Measurements from ENCODE around the gene VAMP7. TPM values are rescaled to one million over a fixed set of nuclear protein-coding genes. Genes with fewer than 3 reads are reported as not detected.
A peak's percentile ranks its signal among the peaks of the same experiment; 100 is the strongest.

VAMP7 gene
- total and polyA plus RNA-seq, 4 donors: 27.5 to 44.5 (median 34.0) TPM

DNA sequence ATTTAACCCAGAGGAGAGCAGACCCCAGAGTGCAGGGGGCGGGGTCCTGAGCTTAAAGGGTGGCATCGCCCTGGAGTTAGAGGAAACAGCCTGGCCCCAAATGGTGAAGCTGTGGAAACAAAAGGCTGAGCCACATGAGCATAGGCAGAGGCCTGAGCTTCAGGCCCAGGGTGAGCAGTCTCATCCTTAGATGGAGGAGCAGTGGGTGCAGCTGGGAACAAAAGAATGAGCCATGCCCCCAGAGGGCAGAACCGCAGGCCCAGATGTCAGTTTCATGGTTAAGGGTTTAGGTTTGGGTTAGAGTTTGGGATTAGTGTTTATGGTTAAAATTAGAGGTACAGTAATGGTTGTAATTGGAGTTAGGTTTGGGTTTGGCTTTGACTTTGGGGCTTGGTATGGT is 71.9 kb downstream of the VAMP7 start:
- no peak for DNase-seq (ENCODE audit: low read depth in 4 of 6, low spot score in 6 of 6)
- Histone ChIP-seq H3K36me3 (ENCODE audit: control insufficient read depth, insufficient read depth, low read length) (no peaks in the 10 kb centered on the region), H3K27ac (ENCODE audit: low read depth, low read length) (no peak overlapping the region), H3K4me1 (ENCODE audit: control insufficient read depth, insufficient read depth, low read length) (no peaks in the 10 kb centered on the region), H3K9me3 (ENCODE audit: control insufficient read depth, insufficient read depth, low read length) (no peaks in the 10 kb centered on the region), H3K27me3 (ENCODE audit: control insufficient read depth, insufficient read depth, low read length) (no peaks in the 10 kb centered on the region), H3K4me3 (ENCODE audit: low read depth, low read length) (no peak overlapping the region)
- 51% methylated on average over 3 of the region's 3 CpGs for WGBS (ENCODE audit: insufficient coverage)

DNA sequence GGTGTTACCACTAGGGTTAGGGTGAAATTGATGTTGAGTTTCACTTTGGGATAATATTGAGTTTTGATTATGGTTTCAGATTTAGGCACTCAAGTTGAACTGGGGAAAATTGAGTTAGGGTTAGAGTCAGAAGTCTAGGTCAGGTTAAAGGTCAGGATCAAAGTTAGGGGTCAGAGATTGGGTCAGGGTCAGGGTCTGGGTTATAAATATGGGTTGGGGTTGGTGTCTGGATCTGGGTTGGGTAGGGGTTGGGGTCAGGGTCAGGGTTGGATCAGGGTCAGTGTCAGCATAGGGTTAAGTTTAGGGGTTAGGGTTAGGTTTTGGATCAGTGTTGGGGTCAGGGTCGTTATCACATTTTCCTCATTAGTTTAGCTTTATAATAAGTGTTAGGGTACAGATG is 73.6 kb downstream of the VAMP7 start:
- Histone ChIP-seq H3K4me1 (ENCODE audit: control insufficient read depth, insufficient read depth, low read length) (no peaks in the 10 kb centered on the region), H3K27ac (ENCODE audit: low read depth, low read length) (no peak overlapping the region), H3K9me3 (ENCODE audit: control insufficient read depth, insufficient read depth, low read length) (no peaks in the 10 kb centered on the region), H3K36me3 (ENCODE audit: control insufficient read depth, insufficient read depth, low read length) (no peaks in the 10 kb centered on the region), H3K27me3 (ENCODE audit: control insufficient read depth, insufficient read depth, low read length) (no peaks in the 10 kb centered on the region), H3K4me3 (ENCODE audit: low read depth, low read length) (no peak overlapping the region)
- no peak for DNase-seq (ENCODE audit: low read depth in 4 of 6, low spot score in 6 of 6)
- no CpG with 5 or more reads among the region's 1 CpG for WGBS (ENCODE audit: insufficient coverage)

GRCh38 chrX:155956099-155956498 is 75.0 kb downstream of the VAMP7 start:
- Histone ChIP-seq H3K4me3 (ENCODE audit: low read depth, low read length) (no peak overlapping the region), H3K9me3 (ENCODE audit: control insufficient read depth, insufficient read depth, low read length) (peaks cover 2% of the 10 kb centered on the region), H3K27ac (ENCODE audit: low read depth, low read length) (no peak overlapping the region), H3K4me1 (ENCODE audit: control insufficient read depth, insufficient read depth, low read length) (no peaks in the 10 kb centered on the region), H3K27me3 (ENCODE audit: control insufficient read depth, insufficient read depth, low read length) (no peaks in the 10 kb centered on the region), H3K36me3 (ENCODE audit: control insufficient read depth, insufficient read depth, low read length) (no peaks in the 10 kb centered on the region)
- DNase-seq (ENCODE audit: low read depth in 4 of 6, low spot score in 6 of 6): no peak
- WGBS (ENCODE audit: insufficient coverage): 74% methylated on average over 8 of the region's 9 CpGs

DNA sequence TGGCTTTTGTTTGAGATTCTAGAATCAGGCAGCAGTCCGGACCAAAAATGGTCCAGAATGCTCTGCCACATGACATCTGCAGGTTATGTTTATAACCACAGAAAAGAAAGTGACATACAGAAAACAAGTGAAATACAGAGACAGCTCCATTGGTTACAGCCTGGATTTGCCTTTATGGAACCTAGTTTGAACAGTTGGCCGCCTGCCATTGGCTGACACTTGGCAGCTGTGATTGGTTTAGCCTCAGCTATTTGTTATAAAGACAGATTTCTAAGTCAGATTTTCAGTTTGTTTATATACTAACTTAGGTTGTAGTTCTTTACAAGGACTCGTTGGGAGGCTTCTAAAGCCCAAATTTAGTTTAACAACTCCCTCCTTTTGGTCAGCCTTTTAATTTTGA is 75.5 kb downstream of the VAMP7 start:
- H3K9me3 ChIP-seq (ENCODE audit: control insufficient read depth, insufficient read depth, low read length): peaks cover 2% of the 10 kb centered on the region
- peak in 1 of 6 donors; percentile 43 for DNase-seq (ENCODE audit: low read depth in 4 of 6, low spot score in 6 of 6)
- 33% methylated on average over 1 of the region's 3 CpGs for WGBS (ENCODE audit: insufficient coverage)
- H3K27ac ChIP-seq (ENCODE audit: low read depth, low read length): no peak overlapping the region
- no peaks in the 10 kb centered on the region for H3K36me3 ChIP-seq (ENCODE audit: control insufficient read depth, insufficient read depth, low read length)
- no peaks in the 10 kb centered on the region for H3K27me3 ChIP-seq (ENCODE audit: control insufficient read depth, insufficient read depth, low read length)
- no peaks in the 10 kb centered on the region for H3K4me1 ChIP-seq (ENCODE audit: control insufficient read depth, insufficient read depth, low read length)
- H3K4me3 ChIP-seq (ENCODE audit: low read depth, low read length): no peak overlapping the region

GRCh38 chrX:155957843-155958242 is 76.7 kb downstream of the VAMP7 start:
- peaks cover 2% of the 10 kb centered on the region for H3K9me3 ChIP-seq (ENCODE audit: control insufficient read depth, insufficient read depth, low read length)
- no peak overlapping the region for H3K4me3 ChIP-seq (ENCODE audit: low read depth, low read length)
- H3K36me3 ChIP-seq (ENCODE audit: control insufficient read depth, insufficient read depth, low read length): no peaks in the 10 kb centered on the region
- no peaks in the 10 kb centered on the region for H3K4me1 ChIP-seq (ENCODE audit: control insufficient read depth, insufficient read depth, low read length)
- no peak for DNase-seq (ENCODE audit: low read depth in 4 of 6, low spot score in 6 of 6)
- no CpG with 5 or more reads among the region's 7 CpGs for WGBS (ENCODE audit: insufficient coverage)
- no peak overlapping the region for H3K27ac ChIP-seq (ENCODE audit: low read depth, low read length)
- H3K27me3 ChIP-seq (ENCODE audit: control insufficient read depth, insufficient read depth, low read length): no peaks in the 10 kb centered on the region

DNA sequence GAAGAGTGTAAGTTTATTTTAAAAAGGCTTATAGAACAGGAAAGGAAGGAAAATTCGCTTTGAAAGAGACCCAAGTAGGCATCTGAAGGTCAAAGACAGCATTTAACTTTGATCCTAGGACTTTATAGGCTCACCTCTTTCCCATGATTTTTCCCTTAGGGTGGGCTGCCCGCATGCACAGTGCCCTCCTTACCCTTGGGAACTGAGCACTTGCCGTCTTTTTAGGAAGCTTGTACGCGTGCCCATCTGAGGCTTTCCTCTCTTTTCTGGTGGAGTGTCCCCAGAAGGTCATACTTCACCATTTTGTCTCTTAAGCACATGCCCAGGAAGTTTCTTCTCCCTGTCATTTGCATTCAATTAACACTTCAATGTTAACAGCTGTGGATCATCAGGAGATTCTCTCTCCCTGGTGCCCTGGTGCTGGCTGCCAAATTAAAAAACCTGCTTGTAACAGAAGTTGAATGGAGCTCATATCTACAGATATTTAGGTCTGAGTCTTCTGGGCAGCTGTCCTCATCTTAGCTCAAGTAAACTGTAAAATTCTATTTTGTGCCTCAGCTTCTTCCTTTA is 78.0 kb downstream of the VAMP7 start:
- Histone ChIP-seq H3K27ac (ENCODE audit: low read depth, low read length) (no peak overlapping the region), H3K4me1 (ENCODE audit: control insufficient read depth, insufficient read depth, low read length) (no peaks in the 10 kb centered on the region), H3K27me3 (ENCODE audit: control insufficient read depth, insufficient read depth, low read length) (no peaks in the 10 kb centered on the region), H3K36me3 (ENCODE audit: control insufficient read depth, insufficient read depth, low read length) (no peaks in the 10 kb centered on the region), H3K9me3 (ENCODE audit: control insufficient read depth, insufficient read depth, low read length) (peaks cover 2% of the 10 kb centered on the region), H3K4me3 (ENCODE audit: low read depth, low read length) (no peak overlapping the region)
- WGBS (ENCODE audit: insufficient coverage): 60% methylated on average over 5 of the region's 5 CpGs
- no peak for DNase-seq (ENCODE audit: low read depth in 4 of 6, low spot score in 6 of 6)

DNA sequence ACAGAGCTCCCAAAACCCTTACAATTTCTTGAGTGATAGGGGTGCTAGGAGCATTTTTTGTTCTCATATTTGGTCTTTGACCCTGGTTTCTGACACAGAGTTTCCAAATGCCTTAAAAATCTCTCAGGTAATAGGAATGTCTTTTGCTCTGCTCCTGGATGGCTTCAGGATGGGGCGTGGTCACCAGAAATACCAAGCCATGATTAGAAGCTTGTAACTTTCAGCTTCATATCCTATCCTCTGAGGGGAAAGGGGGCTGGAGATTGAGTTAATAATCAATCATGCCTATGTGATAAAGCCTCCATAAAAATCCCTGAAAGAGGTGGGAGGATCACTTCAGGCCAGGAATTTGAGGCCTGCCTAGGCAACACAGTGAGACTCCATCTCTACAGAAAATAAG is 81.8 kb downstream of the VAMP7 start:
- no peaks in the 10 kb centered on the region for H3K36me3 ChIP-seq (ENCODE audit: control insufficient read depth, insufficient read depth, low read length)
- H3K4me1 ChIP-seq (ENCODE audit: control insufficient read depth, insufficient read depth, low read length): no peaks in the 10 kb centered on the region
- H3K27ac ChIP-seq (ENCODE audit: low read depth, low read length): no peak overlapping the region
- H3K4me3 ChIP-seq (ENCODE audit: low read depth, low read length): no peak overlapping the region
- WGBS (ENCODE audit: insufficient coverage): no CpG with 5 or more reads among the region's 1 CpG
- no peaks in the 10 kb centered on the region for H3K27me3 ChIP-seq (ENCODE audit: control insufficient read depth, insufficient read depth, low read length)
- H3K9me3 ChIP-seq (ENCODE audit: control insufficient read depth, insufficient read depth, low read length): peaks cover 2% of the 10 kb centered on the region
- DNase-seq (ENCODE audit: low read depth in 4 of 6, low spot score in 6 of 6): no peak

DNA sequence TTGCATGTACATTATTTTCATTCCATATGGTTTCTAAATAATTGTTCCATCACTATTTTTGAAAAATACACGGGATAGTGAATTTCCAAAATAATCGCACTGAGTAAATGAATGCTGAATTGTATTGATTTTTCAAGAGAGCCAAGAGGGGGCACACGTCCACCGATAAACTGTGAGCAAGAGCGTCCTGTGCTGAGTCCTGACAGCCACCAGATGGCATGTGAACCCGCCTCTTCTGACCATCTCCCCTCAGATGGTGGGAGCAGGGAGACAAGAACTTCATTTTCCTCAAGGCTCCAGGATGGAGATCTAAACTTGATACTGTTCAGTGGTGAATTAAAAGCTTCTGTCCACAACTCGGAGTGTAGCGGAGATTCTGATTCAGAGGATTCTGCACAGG is 85.7 kb downstream of the VAMP7 start:
- DNase-seq (ENCODE audit: low read depth in 4 of 6, low spot score in 6 of 6): no peak
- H3K4me1 ChIP-seq (ENCODE audit: control insufficient read depth, insufficient read depth, low read length): no peaks in the 10 kb centered on the region
- H3K9me3 ChIP-seq (ENCODE audit: control insufficient read depth, insufficient read depth, low read length): peaks cover 4% of the 10 kb centered on the region
- H3K27ac ChIP-seq (ENCODE audit: low read depth, low read length): no peak overlapping the region
- no peaks in the 10 kb centered on the region for H3K36me3 ChIP-seq (ENCODE audit: control insufficient read depth, insufficient read depth, low read length)
- H3K27me3 ChIP-seq (ENCODE audit: control insufficient read depth, insufficient read depth, low read length): no peaks in the 10 kb centered on the region
- WGBS (ENCODE audit: insufficient coverage): no CpG with 5 or more reads among the region's 8 CpGs
- no peak overlapping the region for H3K4me3 ChIP-seq (ENCODE audit: low read depth, low read length)

DNA sequence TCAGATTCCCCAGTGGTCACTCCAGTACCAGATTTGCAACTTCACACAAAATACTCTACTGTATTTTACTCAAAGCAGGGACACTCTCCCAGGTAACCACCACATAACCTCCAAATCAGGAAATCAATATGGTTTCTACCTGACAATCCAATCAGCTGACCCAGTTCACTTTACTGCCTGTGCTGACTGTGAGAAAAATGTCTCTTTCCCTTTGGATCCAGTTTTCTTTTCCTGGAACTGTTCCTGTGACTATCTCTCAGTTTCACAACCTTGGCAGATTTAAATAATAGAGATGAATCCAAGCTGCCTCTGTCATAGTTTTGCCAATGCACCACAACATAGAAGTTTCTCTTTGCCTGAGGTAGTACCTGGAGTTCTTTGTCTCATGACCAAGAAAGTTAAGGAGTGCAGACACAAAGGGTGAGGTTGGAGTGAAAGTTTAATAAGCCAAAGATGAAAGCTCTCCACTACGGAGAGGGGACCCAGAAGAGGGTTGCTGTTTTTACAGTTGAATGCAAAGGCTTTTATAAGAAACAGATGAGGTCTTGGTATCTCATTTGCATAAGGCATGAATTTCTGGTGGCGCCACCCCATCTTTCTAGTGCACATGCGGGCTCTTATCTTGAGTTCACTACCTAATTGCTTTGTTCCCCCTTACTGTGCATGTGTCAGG is 86.6 kb downstream of the VAMP7 start:
- Histone ChIP-seq H3K27ac (ENCODE audit: low read depth, low read length) (no peak overlapping the region), H3K36me3 (ENCODE audit: control insufficient read depth, insufficient read depth, low read length) (no peaks in the 10 kb centered on the region), H3K27me3 (ENCODE audit: control insufficient read depth, insufficient read depth, low read length) (no peaks in the 10 kb centered on the region), H3K4me3 (ENCODE audit: low read depth, low read length) (no peak overlapping the region), H3K4me1 (ENCODE audit: control insufficient read depth, insufficient read depth, low read length) (no peaks in the 10 kb centered on the region), H3K9me3 (ENCODE audit: control insufficient read depth, insufficient read depth, low read length) (peaks cover 4% of the 10 kb centered on the region)
- 90% methylated on average over 2 of the region's 3 CpGs for WGBS (ENCODE audit: insufficient coverage)
- DNase-seq (ENCODE audit: low read depth in 4 of 6, low spot score in 6 of 6): no peak

GRCh38 chrX:155968326-155968661 is 87.1 kb downstream of the VAMP7 start:
- peaks cover 4% of the 10 kb centered on the region for H3K9me3 ChIP-seq (ENCODE audit: control insufficient read depth, insufficient read depth, low read length)
- H3K27me3 ChIP-seq (ENCODE audit: control insufficient read depth, insufficient read depth, low read length): no peaks in the 10 kb centered on the region
- DNase-seq (ENCODE audit: low read depth in 4 of 6, low spot score in 6 of 6): no peak
- H3K27ac ChIP-seq (ENCODE audit: low read depth, low read length): no peak overlapping the region
- WGBS (ENCODE audit: insufficient coverage): 40% methylated on average over 1 of the region's 1 CpG
- H3K4me1 ChIP-seq (ENCODE audit: control insufficient read depth, insufficient read depth, low read length): no peaks in the 10 kb centered on the region
- H3K36me3 ChIP-seq (ENCODE audit: control insufficient read depth, insufficient read depth, low read length): no peaks in the 10 kb centered on the region
- H3K4me3 ChIP-seq (ENCODE audit: low read depth, low read length): no peak overlapping the region
